GM23248 (cell line): ENCODE measurements around the gene MRPS15.

Experiments used
- EZH2 ChIP-seq: fragments of 200-600 bp; sonication (generic); IDR thresholded peaks from 2 replicates; pipeline ENCODE4 v1.6.1; 2018; ENCODE audit warnings: antibody characterized with exemption, mild to moderate bottlenecking; ENCODE audit not compliant: insufficient read depth, poor library complexity, severe bottlenecking
- EZH2phosphoT487 ChIP-seq: fragments of 200-600 bp; sonication (generic); IDR thresholded peaks from 2 replicates; pipeline ENCODE4 v1.6.1; 2018; ENCODE audit warnings: antibody characterized with exemption, moderate library complexity, mild to moderate bottlenecking, low read depth; ENCODE audit not compliant: insufficient read depth

- TF ChIP-seq EZH2phosphoT487, result no peak
- no peak for TF ChIP-seq EZH2
Observed at GRCh38 chr1:36425791-36426190, 38.4 kb downstream of the MRPS15 start.
